ENCODE measurements around the gene EEF1G. TPM values are rescaled to one million over a fixed set of nuclear protein-coding genes. Genes with fewer than 3 reads are reported as not detected.

Gene EEF1G
- total and polyA plus RNA-seq, 9 of the 15 experiments (the other 6 are each of a cell fraction or from before 2014, with no cell fraction given) = 985 to 2,349 (median 2,035) TPM

DNA sequence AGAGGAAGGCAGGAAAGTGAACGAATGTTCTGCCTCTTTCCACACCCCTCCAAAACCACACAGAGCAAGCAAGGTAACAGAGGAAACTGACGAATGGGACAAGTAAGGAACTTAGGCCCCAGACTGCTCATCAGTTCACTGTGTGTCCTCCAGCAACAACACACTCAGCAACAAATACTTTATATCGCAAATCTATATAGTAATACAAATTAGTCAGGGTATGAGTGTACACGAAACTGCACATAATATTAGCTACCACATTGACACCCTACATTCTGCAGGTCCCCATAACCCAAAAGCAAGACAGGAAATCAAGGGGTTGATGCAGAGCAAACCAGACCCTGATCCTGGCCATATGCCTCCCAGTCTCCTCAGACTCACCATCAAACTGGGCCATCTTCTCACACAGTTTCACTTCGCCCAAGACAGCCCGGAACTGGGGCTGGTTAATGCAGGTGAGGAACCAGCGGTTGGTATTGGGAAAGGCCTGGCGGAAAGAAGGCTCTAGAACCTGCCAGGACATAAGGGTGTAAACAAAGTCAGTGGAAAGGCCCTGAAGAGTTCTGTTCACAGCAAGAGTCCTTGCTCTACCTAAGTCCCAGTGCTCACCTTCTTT is 6.6 kb downstream of the EEF1G start:
- WGBS (ENCODE audit: insufficient coverage, low coverage, missing lambda C conversion rate) = 89% methylated on average over 8 of the region's 8 CpGs
- Histone ChIP-seq H3K27ac (ENCODE audit: extremely low read depth, low read depth, low read length) (no peak overlapping the region; the same call in 2 of the 3 replicates), H2AFZ (ENCODE audit: low read depth, low read length) (no peak overlapping the region), H3K36me3 (ENCODE audit: control insufficient read depth, insufficient read depth, low read length) (peaks cover 92% of the 10 kb centered on the region), H3K4me3 (no peak overlapping the region), H3K9me3 (replicated peaks; ENCODE audit: control insufficient read depth, insufficient read depth, low read depth, low read length) (no peaks in the 10 kb centered on the region), H3K79me2 (ENCODE audit: control insufficient read depth, insufficient read depth, low read length) (peaks cover 83% of the 10 kb centered on the region), H3K9ac (ENCODE audit: insufficient read depth in 1 of 2, low read depth in 2 of 2, low read length in 2 of 2) (peak overlapping the region in 1 of 2 experiments; percentile 48; a peak in 1 of 4 replicates), H3K9me1 (ENCODE audit: control insufficient read depth, insufficient read depth, low read length) (no peaks in the 10 kb centered on the region), H3K4me1 (replicated peaks in 1 of 2; ENCODE audit: control insufficient read depth in 2 of 2, insufficient read depth in 2 of 2, low read length in 2 of 2) (peaks cover 14 to 20% of the 10 kb centered on the region in 2 experiments; a peak in 4 of 5 replicates), H4K20me1 (replicated peaks; ENCODE audit: control insufficient read depth, insufficient read depth, low read length) (peaks cover 14% of the 10 kb centered on the region), H3K4me2 (ENCODE audit: insufficient read depth, low read length) (no peak overlapping the region), H3K27me3 (ENCODE audit: control insufficient read depth in 2 of 2, insufficient read depth in 2 of 2, low read length in 2 of 2) (no peaks in the 10 kb centered on the region)
- intact Hi-C loops (cut with micrococcal nuclease) = no loop called here
- ChIA-PET CTCF (ENCODE audit: low intra/inter-chr PET ratio) (no interaction called here), POLR2A (interaction anchor here (0.6 to 1.8 kb wide), 3 partner anchors 11 to 193 kb away, joined by 3 to 5 read pairs (median 4); no protein-coding TSS in a partner anchor)
- FAIRE-seq (no peak), DNase-seq (ENCODE audit: extremely low read depth in 1 of 4, low spot score in 3 of 4) (no peak), ATAC-seq (no peak)
- BruUV-seq (replicated peaks) = TSS peak; percentile 5
- in situ Hi-C loops (cut with MboI) = no loop called here
- TF ChIP-seq NFE2L1 (tag; IDR thresholded peaks at IDR 0.05; ENCODE audit: borderline replicate concordance, low read depth) (no peak), TEAD4 (IDR thresholded peaks at IDR 0.05; ENCODE audit: low read length) (no peak), TEAD4 (CRISPR knock-in tag; IDR thresholded peaks at IDR 0.05; ENCODE audit: borderline replicate concordance) (no peak), RBFOX2 (IDR thresholded peaks at IDR 0.05; ENCODE audit: low read depth, low read length) (peak; percentile 11; the same call in 1 of the 2 replicates), ZNF589 (CRISPR knock-in tag; IDR thresholded peaks at IDR 0.05; ENCODE audit: low read depth) (no peak), ZNF184 (CRISPR knock-in tag; IDR thresholded peaks at IDR 0.05) (no peak)

All from K562 (cell line).